H9 (cell line): ENCODE measurements around the gene STPG1. TPM values are rescaled to one million over a fixed set of nuclear protein-coding genes. Genes with fewer than 3 reads are reported as not detected.
A peak's percentile ranks its signal among the peaks of the same experiment; 100 is the strongest.

ENCODE experiments used
- DNase-seq: peaks from one replicate; pipeline ENCODE4 v3.0.0-alpha.2; 2017
- H2AFZ ChIP-seq: one replicate; pipeline ENCODE4 v1.6.1; 2013; ENCODE audit warnings: mild to moderate bottlenecking, low read length, control low read depth, moderate library complexity
- H2AK5ac ChIP-seq: 2 replicates; pipeline ENCODE4 v1.6.1; 2013; ENCODE audit warnings: low read length, control low read depth, mixed read lengths; ENCODE audit not compliant: insufficient read length
- H2BK120ac ChIP-seq: one replicate; pipeline ENCODE4 v1.6.1; 2013; ENCODE audit warnings: low read depth, mild to moderate bottlenecking, low read length, control low read depth, inconsistent platforms; ENCODE audit not compliant: poor library complexity, severe bottlenecking
- H2BK12ac ChIP-seq: 2 replicates; pipeline ENCODE4 v1.6.1; 2013; ENCODE audit warnings: low read length, control low read depth, mixed read lengths, low read depth; ENCODE audit not compliant: insufficient read length
- H2BK15ac ChIP-seq: 2 replicates; pipeline ENCODE4 v1.6.1; 2013; ENCODE audit warnings: low read depth, low read length, control low read depth
- H2BK20ac ChIP-seq: one replicate; pipeline ENCODE4 v1.6.1; 2013; ENCODE audit warnings: low read depth, mild to moderate bottlenecking, low read length, control low read depth, inconsistent platforms; ENCODE audit not compliant: poor library complexity, severe bottlenecking
- H2BK5ac ChIP-seq: 2 replicates; pipeline ENCODE4 v1.6.1; 2013; ENCODE audit warnings: low read length, control low read depth, mixed read lengths; ENCODE audit not compliant: insufficient read length
- H3K14ac ChIP-seq: 2 replicates; pipeline ENCODE4 v1.6.1; 2013; ENCODE audit warnings: low read length, control low read depth; ENCODE audit not compliant: insufficient read depth
- H3K18ac ChIP-seq: 2 replicates; pipeline ENCODE4 v1.6.1; 2013; ENCODE audit warnings: low read depth, mild to moderate bottlenecking, mixed read lengths, low read length, control low read depth; ENCODE audit not compliant: insufficient read length
- H3K23ac ChIP-seq: 2 replicates; pipeline ENCODE4 v1.6.1; 2013; ENCODE audit warnings: low read length, control low read depth, mixed read lengths, low read depth; ENCODE audit not compliant: insufficient read length
- H3K23me2 ChIP-seq: 2 replicates; pipeline ENCODE4 v1.6.1; 2013; ENCODE audit warnings: low read depth, mild to moderate bottlenecking, mixed read lengths, low read length, control low read depth; ENCODE audit not compliant: insufficient read length, poor library complexity, severe bottlenecking
- H3K27ac ChIP-seq: 2 replicates; pipeline ENCODE4 v1.5.1; 2013; ENCODE audit warnings: low read length, control low read depth, mixed read lengths, low read depth; ENCODE audit not compliant: insufficient read length
- H3K27me3 ChIP-seq: 2 replicates; pipeline ENCODE4 v1.6.1; 2013; ENCODE audit warnings: low read length, control low read depth, inconsistent platforms; ENCODE audit not compliant: insufficient read depth
- H3K4ac ChIP-seq: 2 replicates; pipeline ENCODE4 v1.6.1; 2013; ENCODE audit warnings: low read depth, mild to moderate bottlenecking, control low read depth, inconsistent platforms, low read length, moderate library complexity
- H3K4me1 ChIP-seq: 2 replicates; pipeline ENCODE4 v1.6.1; 2013; ENCODE audit warnings: low read length, control low read depth, inconsistent platforms; ENCODE audit not compliant: insufficient read depth
- H3K4me2 ChIP-seq: 2 replicates; pipeline ENCODE4 v1.6.1; 2013; ENCODE audit warnings: low read length, control low read depth, mixed read lengths; ENCODE audit not compliant: insufficient read length, insufficient read depth
- H3K56ac ChIP-seq: 2 replicates; pipeline ENCODE4 v1.6.1; 2013; ENCODE audit warnings: low read depth, mild to moderate bottlenecking, mixed read lengths, low read length, control low read depth; ENCODE audit not compliant: insufficient read length
- H3K79me1 ChIP-seq: 2 replicates; pipeline ENCODE4 v1.6.1; 2013; ENCODE audit warnings: low read depth, mild to moderate bottlenecking, moderate library complexity, low read length, control low read depth, inconsistent platforms; ENCODE audit not compliant: insufficient read depth, poor library complexity, severe bottlenecking
- H3K79me2 ChIP-seq: 2 replicates; pipeline ENCODE4 v1.6.1; 2013; ENCODE audit warnings: low read length, control low read depth, inconsistent platforms; ENCODE audit not compliant: insufficient read depth
- H3K9ac ChIP-seq: 2 replicates; pipeline ENCODE4 v1.6.1; 2013; ENCODE audit warnings: low read length, control low read depth, mixed read lengths; ENCODE audit not compliant: insufficient read length; ENCODE audit errors: extremely low read depth
- H3K9me3 ChIP-seq: one replicate; pipeline ENCODE4 v1.6.1; 2013; ENCODE audit warnings: low read depth, low read length, inconsistent platforms; ENCODE audit not compliant: control insufficient read depth
- H3T11ph ChIP-seq: one replicate; pipeline ENCODE4 v1.6.1; 2013; ENCODE audit warnings: mild to moderate bottlenecking, low read length, control low read depth, inconsistent platforms
- H4K20me1 ChIP-seq: one replicate; pipeline ENCODE4 v1.6.1; 2013; ENCODE audit not compliant: control insufficient read depth, insufficient read length, insufficient read depth
- H4K5ac ChIP-seq: 2 replicates; pipeline ENCODE4 v1.6.1; 2013; ENCODE audit warnings: low read depth, mild to moderate bottlenecking, mixed read lengths, low read length, control low read depth; ENCODE audit not compliant: insufficient read length
- H4K8ac ChIP-seq: replicated peaks from 2 replicates; pipeline ENCODE4 v1.6.1; 2013; ENCODE audit warnings: low read length, control low read depth, mixed read lengths, low read depth; ENCODE audit not compliant: insufficient read length
- H4K91ac ChIP-seq: 2 replicates; pipeline ENCODE4 v1.6.1; 2013; ENCODE audit warnings: low read depth, mild to moderate bottlenecking, moderate library complexity, mixed read lengths, low read length, control low read depth; ENCODE audit not compliant: insufficient read length
- H3K27ac Mint-ChIP-seq, 3 experiments: 2 replicates in 2 of 3; 3 replicates in 1 of 3; pipeline ENCODE4 v1.8.0; 2020 to 2021; ENCODE audit warnings: mixed read lengths in 3 of 3, mild to moderate bottlenecking in 1 of 3, moderate library complexity in 1 of 3
- H3K27me3 Mint-ChIP-seq: 2 replicates; pipeline ENCODE4 v1.8.0; 2021; ENCODE audit warnings: low read depth, mild to moderate bottlenecking, moderate library complexity, mixed read lengths
- H3K36me3 Mint-ChIP-seq, 3 experiments: 2 replicates in 2 of 3; 3 replicates in 1 of 3; pipeline ENCODE4 v1.8.0; 2020 to 2021; ENCODE audit warnings: low read depth in 3 of 3, mixed read lengths in 3 of 3; ENCODE audit not compliant: insufficient read depth in 1 of 3
- H3K4me1 Mint-ChIP-seq, 2 experiments: 2 replicates each; pipeline ENCODE4 v1.8.0; 2020; ENCODE audit warnings: mixed read lengths in 2 of 2
- H3K4me3 Mint-ChIP-seq, 2 experiments: 2 replicates in 1 of 2; 3 replicates in 1 of 2; pipeline ENCODE4 v1.8.0; 2020 to 2021; ENCODE audit warnings: mild to moderate bottlenecking in 2 of 2, mixed read lengths in 2 of 2, moderate library complexity in 1 of 2
- H3K9me3 Mint-ChIP-seq, 2 experiments: 2 replicates in 1 of 2; 3 replicates in 1 of 2; pipeline ENCODE4 v1.8.0; 2020; ENCODE audit warnings: mild to moderate bottlenecking in 2 of 2, mixed read lengths in 2 of 2, moderate library complexity in 1 of 2
- CTCF ChIP-seq: fragments of 200-600 bp; sonication (generic); conservative IDR thresholded peaks from 3 replicates; pipeline ENCODE4 v1.8.0; 2021; ENCODE audit warnings: antibody characterized with exemption, mild to moderate bottlenecking
- WGBS: extraction: QIAGEN DNeasy Blood & Tissue Kit; methylation state at CpG from one replicate; pipeline ENCODE4 v1.1.7; 2013; ENCODE audit warnings: missing lambda C conversion rate, low lambda C conversion rate, mixed read lengths; ENCODE audit not compliant: insufficient read length; ENCODE audit errors: extremely low coverage; 5-methylcytosine and 5-hydroxymethylcytosine counted together
- total RNA-seq: library from RNA; stranded (reverse); gene quantifications from 2 replicates; pipeline ENCODE4 v1.2.1, GENCODE V29; 2021

Gene STPG1
- total RNA-seq, 1 experiment from 2014 or later: 8.3 TPM

GRCh38 chr1:24414775-24415333 is 1.3 kb upstream of the STPG1 start:
- Histone ChIP-seq H3K18ac (no peak overlapping the region), H2BK20ac (no peak overlapping the region), H2BK12ac (no peak overlapping the region), H4K20me1 (no peaks in the 10 kb centered on the region), H3K79me1 (no peaks in the 10 kb centered on the region), H3K14ac (no peak overlapping the region), H3K79me2 (no peaks in the 10 kb centered on the region), H2BK15ac (no peak overlapping the region), H3T11ph (no peak overlapping the region), H3K9ac (no peak overlapping the region), H3K27ac (no peak overlapping the region), H3K23me2 (peaks cover 12% of the 10 kb centered on the region), H4K5ac (no peak overlapping the region), H3K56ac (no peak overlapping the region), H3K27me3 (no peaks in the 10 kb centered on the region), H2AFZ (peak overlapping the region; percentile 37), H3K4me2 (peak overlapping the region; percentile 53), H3K23ac (no peak overlapping the region), H3K4ac (no peak overlapping the region), H3K4me1 (no peaks in the 10 kb centered on the region; the same call in 1 of the 2 replicates), H3K9me3 (no peaks in the 10 kb centered on the region), H4K91ac (no peak overlapping the region), H2BK120ac (no peak overlapping the region), H2AK5ac (no peak overlapping the region), H4K8ac (no peak overlapping the region), H2BK5ac (no peak overlapping the region)
- peaks cover 22 to 33% of the 10 kb centered on the region in 2 experiments for H3K4me1 Mint-ChIP-seq
- H3K27me3 Mint-ChIP-seq: peaks cover 3% of the 10 kb centered on the region
- H3K9me3 Mint-ChIP-seq: no peaks in the 10 kb centered on the region; a peak in 1 of 5 replicates
- no peak for DNase-seq
- peaks cover 0 to 4% (median 3%) of the 10 kb centered on the region in 3 experiments; a peak in 4 of 7 replicates for H3K36me3 Mint-ChIP-seq
- H3K4me3 Mint-ChIP-seq: peak overlapping the region; percentile 63 to 72
- H3K27ac Mint-ChIP-seq: peak overlapping the region; percentile 72 to 93 (median 80); a peak in 6 of 7 replicates
- no CpG with 5 or more reads among the region's 22 CpGs for WGBS
- no peak for TF ChIP-seq CTCF
